ENCODE data around the gene HOMER2. TPM values are rescaled to one million over a fixed set of nuclear protein-coding genes. Genes with fewer than 3 reads are reported as not detected.
A peak's percentile ranks its signal among the peaks of the same experiment; 100 is the strongest.

HOMER2 gene
- total and polyA plus RNA-seq, 2 of the 13 experiments (the other 11 are each of a cell fraction or from before 2014, with no cell fraction given): 12.9 to 14.1 TPM

- TF ChIP-seq ZNF792 (CRISPR knock-in tag; IDR thresholded peaks at IDR 0.05) (peak; percentile 42; the same call in 1 of the 2 replicates), DDIT3 (CRISPR knock-in tag; IDR thresholded peaks at IDR 0.05) (no peak), ARID4A (CRISPR knock-in tag; IDR thresholded peaks at IDR 0.05; ENCODE audit: borderline replicate concordance) (peak; percentile 70; the same call in 1 of the 2 replicates), HNF1B (CRISPR knock-in tag; IDR thresholded peaks at IDR 0.05) (peak; percentile 80), TRIM22 (IDR thresholded peaks at IDR 0.05) (no peak), SIX4 (CRISPR knock-in tag; IDR thresholded peaks at IDR 0.05) (no peak), PAXIP1 (CRISPR knock-in tag; conservative IDR thresholded peaks at IDR 0.05) (peak; percentile 30; the same call in 1 of the 2 replicates), REL (CRISPR knock-in tag; conservative IDR thresholded peaks at IDR 0.05) (no peak), DZIP1 (CRISPR knock-in tag; IDR thresholded peaks at IDR 0.05) (peak; percentile 39; the same call in 1 of the 2 replicates), KMT2A (CRISPR knock-in tag; IDR thresholded peaks at IDR 0.05) (peak; percentile 90), ZNF878 (CRISPR knock-in tag; IDR thresholded peaks at IDR 0.05) (no peak), ZBTB43 (CRISPR knock-in tag; conservative IDR thresholded peaks at IDR 0.05) (no peak)
These were observed 143.0 kb downstream of the HOMER2 start, which contains the start of gene WHAMM (continued) for GRCh38 chr15:82809308-82810060.
